Measurements from ENCODE around the gene PTPRK.

Gene PTPRK

DNA sequence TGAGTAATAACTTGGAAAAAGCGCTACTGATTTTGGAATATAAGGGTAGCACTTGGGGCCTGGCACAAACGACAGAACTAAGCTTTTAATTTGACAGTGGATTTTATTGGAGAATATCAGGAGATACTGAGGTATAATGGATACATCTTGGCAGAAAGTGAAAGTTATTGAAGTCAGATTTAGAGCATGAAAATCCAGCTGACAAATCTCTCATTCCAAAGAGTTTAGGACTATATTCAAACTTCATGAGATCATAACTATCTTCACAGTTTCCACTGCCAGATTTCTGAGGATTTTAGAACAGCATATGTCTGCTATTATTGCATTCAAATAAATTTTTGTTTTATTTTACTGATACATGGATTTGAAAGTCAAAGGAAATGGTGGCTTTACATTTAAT, 487.2 kb downstream of the PTPRK start:
- no peak for DNase-seq
- Mint-ChIP-seq H3K27ac (peak overlapping the region in 1 of 2 donors; percentile 61), H3K4me1 (peaks cover 56% of the 10 kb centered on the region), H3K4me3 (peak overlapping the region in 1 of 2 donors; percentile 9), H3K27me3 (no peaks in the 10 kb centered on the region), H3K9me3 (peaks cover 0 to 5% of the 10 kb centered on the region in 2 donors)
- ATAC-seq = no peak

DNA sequence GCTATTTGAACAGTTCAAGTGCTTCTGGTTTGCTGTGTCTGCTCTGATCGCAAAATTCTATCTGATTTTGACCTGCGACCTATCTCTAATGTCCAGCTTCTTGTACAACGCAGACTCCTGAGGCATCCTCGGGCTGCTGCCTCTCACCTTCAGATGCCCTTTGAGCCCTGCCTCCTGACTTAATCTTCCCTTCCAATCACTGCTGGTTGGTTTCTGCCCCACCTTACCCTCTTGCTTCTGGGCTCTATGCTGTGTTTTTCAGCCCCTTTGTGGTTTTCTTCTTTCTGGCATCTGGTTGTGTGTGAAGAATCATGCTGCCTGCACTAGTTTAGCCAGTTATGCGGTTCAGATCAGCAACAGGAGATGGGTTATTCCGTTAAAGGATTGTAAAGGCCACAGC, 488.4 kb downstream of the PTPRK start:
- Mint-ChIP-seq H3K4me3 (peak overlapping the region; percentile 44 to 60), H3K27me3 (no peaks in the 10 kb centered on the region), H3K9me3 (peaks cover 0 to 3% of the 10 kb centered on the region in 2 donors), H3K27ac (peak overlapping the region; percentile 69 to 73), H3K4me1 (peaks cover 64% of the 10 kb centered on the region)
- peak; percentile 64 for ATAC-seq
- DNase-seq = no peak

DNA sequence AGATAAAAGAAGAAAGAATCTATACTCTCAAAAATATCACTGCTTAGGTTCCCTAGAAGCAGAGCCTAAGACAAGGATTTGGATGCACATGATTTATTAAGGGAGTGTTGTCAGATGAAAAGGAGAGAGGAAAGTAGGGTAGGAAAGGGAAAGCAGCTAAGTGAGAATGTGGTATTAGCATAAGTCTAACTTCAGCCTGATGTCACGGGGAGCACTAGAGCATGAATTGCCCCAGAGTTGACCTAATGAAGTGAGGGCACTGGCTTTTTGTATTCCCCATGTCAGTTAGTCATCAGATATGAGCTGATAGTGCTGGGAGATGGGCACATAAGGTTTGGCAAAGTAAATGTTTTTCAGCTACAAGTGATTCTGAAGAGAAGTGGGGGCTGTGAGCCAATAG, 490.6 kb downstream of the PTPRK start:
- ATAC-seq = no peak
- H3K9me3 Mint-ChIP-seq = no peaks in the 10 kb centered on the region
- H3K27ac Mint-ChIP-seq = no peak overlapping the region
- no peak overlapping the region for H3K4me3 Mint-ChIP-seq
- peaks cover 72% of the 10 kb centered on the region for H3K4me1 Mint-ChIP-seq
- H3K27me3 Mint-ChIP-seq = no peaks in the 10 kb centered on the region
- no peak for DNase-seq

DNA sequence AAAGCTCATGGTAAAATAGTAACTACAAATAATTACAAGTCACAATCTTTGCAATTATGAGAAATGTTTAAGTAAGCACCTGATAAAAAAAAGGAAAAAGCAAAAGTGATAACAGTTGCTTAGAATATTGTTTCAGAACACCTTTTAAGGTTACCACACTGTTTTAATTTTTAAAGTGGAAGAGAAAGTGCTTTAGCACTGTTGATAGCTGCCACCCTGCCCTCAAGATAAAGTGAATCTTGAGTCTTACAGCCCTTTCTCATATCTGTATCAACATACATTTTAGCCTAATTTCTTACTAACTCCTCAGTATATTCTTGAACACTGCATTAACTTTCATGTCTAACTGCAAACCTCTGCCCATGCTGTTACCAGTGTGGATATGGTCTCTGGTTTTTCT, 492.2 kb downstream of the PTPRK start:
- ATAC-seq (no peak), DNase-seq (no peak)
- Mint-ChIP-seq H3K4me1 (peaks cover 75% of the 10 kb centered on the region), H3K9me3 (no peaks in the 10 kb centered on the region), H3K4me3 (no peak overlapping the region), H3K27ac (no peak overlapping the region), H3K27me3 (no peaks in the 10 kb centered on the region)

DNA sequence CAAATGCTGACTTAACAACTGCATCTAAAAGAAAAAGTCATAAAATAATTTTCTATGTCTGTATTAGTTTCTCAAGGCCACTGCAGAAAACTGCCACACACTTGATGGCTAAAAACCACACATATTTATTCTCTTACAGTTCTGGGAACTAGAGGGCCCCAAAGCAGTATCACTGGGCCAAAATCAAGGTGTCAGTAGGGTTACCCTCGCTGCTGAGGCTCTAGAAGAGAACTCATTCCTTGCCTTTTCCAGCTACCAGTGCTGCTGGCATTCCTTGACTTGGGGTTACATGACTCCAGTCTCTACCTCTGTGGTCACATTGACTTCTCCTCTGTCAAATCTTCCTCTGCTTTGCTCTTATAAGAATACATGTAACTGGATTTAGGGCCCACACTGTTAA, 494.9 kb downstream of the PTPRK start:
- ATAC-seq (no peak), DNase-seq (no peak)
- Mint-ChIP-seq H3K27me3 (no peaks in the 10 kb centered on the region), H3K9me3 (no peaks in the 10 kb centered on the region), H3K4me1 (peaks cover 49% of the 10 kb centered on the region), H3K4me3 (no peak overlapping the region), H3K27ac (no peak overlapping the region)

DNA sequence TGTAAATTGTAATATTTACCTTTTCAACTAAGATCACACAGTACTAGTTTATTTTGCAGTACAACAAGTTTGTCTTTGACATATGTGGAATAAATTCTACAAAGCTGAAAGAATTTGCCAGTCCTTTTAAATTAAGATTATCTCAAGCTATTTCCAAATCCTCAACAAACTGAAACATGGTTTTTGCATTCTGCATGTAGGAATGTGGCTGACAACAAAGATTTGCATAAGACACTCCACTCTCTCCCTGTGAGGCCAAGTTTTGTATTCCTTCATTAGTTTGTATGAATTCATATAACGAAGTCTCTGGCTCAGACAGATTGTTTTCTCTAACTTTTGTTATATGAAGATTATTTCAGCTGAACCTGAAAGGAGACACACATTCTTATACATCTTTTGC, 495.4 kb downstream of the PTPRK start:
- ATAC-seq (no peak), DNase-seq (no peak)
- Mint-ChIP-seq H3K4me1 (peaks cover 50% of the 10 kb centered on the region), H3K9me3 (no peaks in the 10 kb centered on the region), H3K27me3 (no peaks in the 10 kb centered on the region), H3K27ac (no peak overlapping the region), H3K4me3 (no peak overlapping the region)

DNA sequence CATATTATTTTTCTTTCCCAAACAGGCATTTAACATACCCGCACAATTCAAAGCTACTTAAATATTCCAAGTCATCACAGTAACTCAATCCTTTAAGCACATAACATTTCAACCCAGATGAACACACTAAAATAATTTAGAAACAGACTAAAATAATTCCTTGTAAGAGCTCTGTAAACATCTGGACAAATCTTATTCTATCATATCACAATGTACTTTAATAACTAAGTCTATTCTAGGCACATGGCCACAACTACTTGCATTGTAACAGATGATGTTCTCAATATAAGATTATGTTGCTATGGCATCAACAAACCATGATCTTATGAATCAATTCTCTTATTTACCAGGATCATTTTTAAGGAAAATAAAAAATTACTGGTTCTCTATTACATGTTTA, 496.4 kb downstream of the PTPRK start:
- no peak overlapping the region for H3K4me3 Mint-ChIP-seq
- ATAC-seq (no peak), DNase-seq (no peak)
- no peaks in the 10 kb centered on the region for H3K27me3 Mint-ChIP-seq
- peak overlapping the region in 1 of 2 donors; percentile 30 for H3K27ac Mint-ChIP-seq
- peaks cover 54% of the 10 kb centered on the region for H3K4me1 Mint-ChIP-seq
- no peaks in the 10 kb centered on the region for H3K9me3 Mint-ChIP-seq

DNA sequence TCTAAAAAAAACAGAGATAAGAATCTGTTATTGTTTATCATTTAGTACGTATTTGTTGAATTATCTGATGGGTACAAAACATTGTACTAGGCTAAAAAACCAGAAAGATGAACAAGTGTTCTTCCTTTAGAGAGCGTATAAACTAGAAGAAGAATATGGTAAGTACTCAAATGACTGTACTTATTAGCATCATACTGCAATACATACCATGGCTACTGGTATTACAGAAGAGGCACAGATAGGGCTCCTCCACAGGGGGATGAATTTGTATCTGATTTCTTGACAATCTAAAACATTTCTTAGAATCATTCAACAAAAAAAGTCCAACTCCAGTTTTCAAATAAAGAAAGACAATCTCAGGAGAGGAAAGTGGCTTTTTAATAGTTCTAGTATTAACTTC, 501.6 kb downstream of the PTPRK start:
- peak overlapping the region; percentile 11 to 15 for H3K27ac Mint-ChIP-seq
- peaks cover 0 to 1% of the 10 kb centered on the region in 2 donors for H3K9me3 Mint-ChIP-seq
- peak; percentile 81 for ATAC-seq
- H3K4me1 Mint-ChIP-seq = peaks cover 50% of the 10 kb centered on the region
- H3K4me3 Mint-ChIP-seq = no peak overlapping the region
- no peaks in the 10 kb centered on the region for H3K27me3 Mint-ChIP-seq
- DNase-seq = no peak

DNA sequence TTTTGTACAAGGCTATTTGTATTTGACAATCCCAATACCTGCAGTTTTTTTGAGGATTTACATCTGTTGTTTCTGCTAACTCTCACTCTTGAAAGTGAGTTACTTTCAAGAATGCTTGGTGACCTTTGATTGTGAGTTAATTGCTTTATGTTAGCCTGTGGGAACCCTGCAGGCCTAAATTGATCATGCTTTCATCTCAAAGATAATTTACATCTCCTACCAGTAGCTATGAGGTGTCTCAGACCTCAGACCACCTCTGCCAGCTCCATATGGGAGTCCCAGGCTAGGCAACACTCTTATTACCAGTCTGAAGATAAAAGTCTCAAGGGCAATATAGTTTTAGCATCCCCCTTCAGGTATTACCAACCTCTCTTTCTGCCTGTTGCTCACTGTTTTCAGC, 503.1 kb downstream of the PTPRK start:
- DNase-seq = no peak
- Mint-ChIP-seq H3K4me1 (peaks cover 53% of the 10 kb centered on the region), H3K9me3 (peaks cover 0 to 9% of the 10 kb centered on the region in 2 donors), H3K27ac (no peak overlapping the region), H3K4me3 (no peak overlapping the region), H3K27me3 (no peaks in the 10 kb centered on the region)
- peak; percentile 53 for ATAC-seq

DNA sequence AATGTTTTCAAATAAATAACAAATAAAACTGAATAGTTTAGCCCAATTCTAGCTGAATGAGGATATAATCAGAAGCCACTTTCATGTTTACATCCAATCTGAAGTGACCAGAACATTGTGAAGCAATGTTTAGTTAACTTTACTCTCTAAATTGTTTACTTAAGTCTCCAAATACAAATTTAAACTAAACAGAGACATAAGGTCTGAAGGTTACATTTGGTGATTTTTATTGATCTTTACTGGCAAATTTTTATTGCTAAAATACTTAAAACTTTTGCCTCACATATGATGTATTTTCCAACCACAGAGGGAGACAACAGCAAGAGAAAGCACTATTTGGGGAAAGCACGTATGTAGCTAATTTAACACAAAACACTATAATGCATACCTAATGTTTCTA, 512.7 kb downstream of the PTPRK start:
- Mint-ChIP-seq H3K27ac (no peak overlapping the region), H3K4me3 (no peak overlapping the region), H3K4me1 (peaks cover 12% of the 10 kb centered on the region), H3K27me3 (no peaks in the 10 kb centered on the region), H3K9me3 (no peaks in the 10 kb centered on the region)
- ATAC-seq (no peak), DNase-seq (no peak)

DNA sequence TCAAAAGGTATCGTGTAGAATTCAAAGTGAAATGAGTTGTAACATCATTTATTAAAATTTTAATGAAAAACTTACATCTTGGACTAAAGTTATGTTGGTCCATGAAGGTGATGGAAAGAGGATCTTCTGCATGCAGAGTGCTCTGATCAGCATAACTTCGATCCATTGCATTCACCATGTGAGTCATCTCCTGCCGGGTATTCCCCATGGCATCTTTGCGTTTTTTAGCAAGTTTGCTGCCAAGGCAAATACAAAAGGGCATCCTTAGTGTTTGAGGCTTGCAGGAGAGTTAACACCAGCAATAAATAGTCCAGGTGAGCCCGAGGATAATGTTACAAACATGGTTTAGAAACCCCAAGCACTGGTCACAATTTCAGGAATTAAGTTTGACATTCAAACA, 515.4 kb downstream of the PTPRK start:
- peaks cover 21% of the 10 kb centered on the region for H3K4me1 Mint-ChIP-seq
- ATAC-seq = no peak
- peak overlapping the region; percentile 78 to 81 for H3K27ac Mint-ChIP-seq
- no peak overlapping the region for H3K4me3 Mint-ChIP-seq
- no peaks in the 10 kb centered on the region for H3K27me3 Mint-ChIP-seq
- no peaks in the 10 kb centered on the region for H3K9me3 Mint-ChIP-seq
- peak in 1 of 2 donors; percentile 21 for DNase-seq

DNA sequence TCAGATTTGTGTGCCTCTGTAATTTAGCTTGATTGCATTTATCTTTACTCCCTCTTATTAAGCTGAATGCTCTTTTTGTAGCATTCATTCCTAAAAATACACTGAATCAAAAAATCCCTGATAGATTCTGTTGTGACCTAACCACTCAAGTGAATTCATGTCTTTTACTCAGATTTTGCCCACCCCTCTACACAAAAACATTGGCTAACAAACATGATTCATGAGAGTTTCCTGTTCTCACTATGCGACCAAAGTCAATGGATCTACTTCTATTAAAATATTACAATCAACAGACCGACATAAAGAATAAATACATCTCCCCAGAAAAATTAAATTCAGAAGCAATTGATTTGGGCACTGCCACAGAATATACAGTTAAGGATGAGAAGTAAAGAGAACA, 520.0 kb downstream of the PTPRK start:
- Mint-ChIP-seq H3K4me1 (peaks cover 62% of the 10 kb centered on the region), H3K27ac (peak overlapping the region in 1 of 2 donors; percentile 9), H3K27me3 (no peaks in the 10 kb centered on the region), H3K4me3 (peak overlapping the region; percentile 49 to 61), H3K9me3 (no peaks in the 10 kb centered on the region)
- DNase-seq (no peak), ATAC-seq (peak; percentile 53)

DNA sequence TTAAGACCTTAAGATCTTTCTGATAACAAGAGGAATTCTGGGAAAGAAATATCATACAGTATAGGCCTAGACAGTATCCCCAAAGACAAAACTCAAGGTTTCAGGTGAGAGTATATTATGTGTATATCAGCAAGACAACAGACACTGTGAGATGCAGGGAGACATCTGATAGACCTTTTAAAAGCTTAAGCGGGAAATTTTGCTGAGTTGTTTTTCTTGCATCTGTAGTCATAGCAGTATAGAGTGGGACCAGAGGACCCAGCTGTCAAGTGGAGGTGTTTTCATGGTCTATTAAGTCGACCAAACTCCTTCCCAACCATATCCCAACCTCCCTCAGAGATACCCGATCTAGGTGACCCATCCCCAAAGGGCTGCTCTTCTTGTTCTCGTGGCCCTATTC, 521.4 kb downstream of the PTPRK start:
- ATAC-seq = peak; percentile 89
- peak overlapping the region in 1 of 2 donors; percentile 45 for H3K27ac Mint-ChIP-seq
- H3K27me3 Mint-ChIP-seq = no peaks in the 10 kb centered on the region
- no peak for DNase-seq
- H3K4me3 Mint-ChIP-seq = peak overlapping the region; percentile 7 to 59
- no peaks in the 10 kb centered on the region for H3K9me3 Mint-ChIP-seq
- peaks cover 65% of the 10 kb centered on the region for H3K4me1 Mint-ChIP-seq

DNA sequence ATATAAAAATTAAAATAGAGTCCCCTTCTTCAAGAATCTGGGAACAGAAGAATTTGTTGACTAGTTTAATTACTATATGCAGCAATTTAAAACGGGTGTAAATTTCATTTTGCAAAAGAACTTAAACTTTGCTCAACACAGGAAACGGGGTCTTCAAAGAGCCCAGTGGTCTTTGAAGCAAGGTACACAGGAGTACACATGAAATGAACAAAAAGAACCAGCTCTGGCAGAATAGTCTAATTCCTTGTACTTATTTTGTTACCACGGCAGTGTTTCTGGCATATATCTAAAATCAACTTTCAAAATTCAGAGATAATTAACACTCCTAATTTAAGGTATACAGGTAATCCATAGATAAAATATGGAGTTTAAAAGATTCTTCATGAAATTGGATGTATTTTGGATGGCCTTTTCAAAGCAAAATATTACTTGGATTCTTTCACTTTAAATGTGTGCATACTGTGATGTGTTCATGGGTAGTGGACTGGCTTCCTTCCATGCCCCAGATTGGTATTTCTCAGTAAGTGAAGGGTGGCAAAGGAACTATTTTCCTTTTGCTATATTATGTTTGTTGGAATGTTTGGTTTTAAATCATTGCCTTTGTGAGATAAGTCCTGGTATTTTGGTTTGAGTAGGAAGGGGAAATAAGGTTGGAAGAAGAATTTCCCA, 522.8 kb downstream of the PTPRK start:
- DNase-seq (no peak), ATAC-seq (no peak)
- H3K4me3 Mint-ChIP-seq = peak overlapping the region; percentile 72 to 82

DNA sequence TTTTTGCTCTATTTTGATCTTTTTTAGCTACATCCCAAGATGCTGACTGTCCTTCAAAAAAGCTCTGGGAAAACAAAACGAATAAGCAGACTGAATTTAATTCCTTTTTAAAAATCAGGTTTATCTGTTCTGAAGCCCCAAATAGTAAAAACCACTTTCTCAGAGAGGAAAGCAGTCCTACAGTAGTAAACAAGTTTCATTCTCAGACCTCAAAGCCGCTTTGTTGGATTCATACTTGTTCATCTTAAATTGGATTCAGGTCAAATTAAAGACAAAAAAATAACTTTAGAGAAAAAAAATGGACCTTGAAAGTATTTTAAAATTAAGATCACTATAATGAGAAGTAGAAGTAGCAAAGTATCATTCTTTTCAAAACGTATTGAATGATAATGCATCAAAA, 523.5 kb downstream of the PTPRK start:
- ATAC-seq (no peak), DNase-seq (no peak)
- H3K9me3 Mint-ChIP-seq = no peaks in the 10 kb centered on the region
- peak overlapping the region; percentile 82 to 93 for H3K27ac Mint-ChIP-seq
- H3K27me3 Mint-ChIP-seq = no peaks in the 10 kb centered on the region
- H3K4me1 Mint-ChIP-seq = peaks cover 69% of the 10 kb centered on the region
- H3K4me3 Mint-ChIP-seq = peak overlapping the region; percentile 72 to 82

More for the DNA sequence above, 522.8 kb downstream of the PTPRK start:
- H3K27me3 Mint-ChIP-seq = no peaks in the 10 kb centered on the region
- peaks cover 65% of the 10 kb centered on the region for H3K4me1 Mint-ChIP-seq
- peak overlapping the region; percentile 82 to 93 for H3K27ac Mint-ChIP-seq
- no peaks in the 10 kb centered on the region for H3K9me3 Mint-ChIP-seq

DNA sequence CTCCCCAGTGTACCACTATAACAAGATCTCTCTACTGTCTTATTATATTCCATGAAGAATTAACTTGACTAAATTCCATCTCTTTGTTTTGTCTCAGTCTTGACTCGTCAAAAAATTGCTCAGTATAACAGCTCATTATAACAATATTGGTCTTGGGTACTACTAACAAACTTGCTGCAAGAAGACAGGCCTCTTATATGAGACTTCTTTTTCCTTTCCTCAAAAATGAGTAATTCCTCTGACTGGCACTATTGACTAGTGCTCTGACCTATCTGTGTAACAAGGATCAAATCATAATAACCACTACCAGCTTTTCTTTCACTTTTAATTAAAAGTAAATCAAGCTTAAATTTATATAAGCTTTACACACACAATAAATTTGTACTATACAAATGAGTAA, 528.3 kb downstream of the PTPRK start:
- Mint-ChIP-seq H3K4me3 (peak overlapping the region; percentile 55 to 88), H3K9me3 (peaks cover 0 to 7% of the 10 kb centered on the region in 2 donors), H3K27me3 (no peaks in the 10 kb centered on the region), H3K4me1 (peaks cover 56% of the 10 kb centered on the region), H3K27ac (peak overlapping the region in 1 of 2 donors; percentile 90)
- peak; percentile 91 for ATAC-seq
- no peak for DNase-seq

DNA sequence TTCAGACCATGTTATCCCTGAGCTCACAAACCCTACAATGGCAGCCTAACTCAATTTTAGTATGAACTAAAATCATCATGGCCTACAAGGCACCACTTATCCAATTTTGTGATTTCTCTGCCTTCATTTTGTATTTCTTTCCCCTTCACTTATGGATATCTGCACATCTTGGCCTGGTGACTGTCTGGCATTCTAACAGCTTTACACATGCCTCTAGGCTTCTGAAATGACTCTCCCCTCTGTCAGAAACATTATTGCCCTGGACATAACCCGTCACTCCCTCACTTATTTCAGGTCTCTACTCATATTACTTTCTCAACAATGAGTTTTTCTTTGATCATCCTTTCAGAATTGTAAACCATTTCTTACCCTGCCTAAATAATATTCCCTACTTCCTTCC, 530.3 kb downstream of the PTPRK start:
- ATAC-seq = peak; percentile 80
- peak overlapping the region in 1 of 2 donors; percentile 34 for H3K27ac Mint-ChIP-seq
- peaks cover 49% of the 10 kb centered on the region for H3K4me1 Mint-ChIP-seq
- no peaks in the 10 kb centered on the region for H3K27me3 Mint-ChIP-seq
- DNase-seq = no peak
- H3K9me3 Mint-ChIP-seq = peaks cover 0 to 7% of the 10 kb centered on the region in 2 donors
- peak overlapping the region; percentile 4 to 52 for H3K4me3 Mint-ChIP-seq
